GM19467 (cell line): ENCODE data around the gene GPAM.
A peak's percentile ranks its signal among the peaks of the same experiment; 100 is the strongest.
"Not testable (repeated sequence)": the region's sequence is repeated elsewhere in the genome, so short reads cannot be mapped to it uniquely, and the experiment has no call there.

Source experiments
- ATAC-seq: cut with Tn5 transposase; IDR thresholded peaks from one replicate; pipeline ENCODE4 v1.9.1; 2021; ENCODE audit warnings: mild to moderate bottlenecking, moderate library complexity; ENCODE audit not compliant: unreplicated experiment

GPAM gene

DNA sequence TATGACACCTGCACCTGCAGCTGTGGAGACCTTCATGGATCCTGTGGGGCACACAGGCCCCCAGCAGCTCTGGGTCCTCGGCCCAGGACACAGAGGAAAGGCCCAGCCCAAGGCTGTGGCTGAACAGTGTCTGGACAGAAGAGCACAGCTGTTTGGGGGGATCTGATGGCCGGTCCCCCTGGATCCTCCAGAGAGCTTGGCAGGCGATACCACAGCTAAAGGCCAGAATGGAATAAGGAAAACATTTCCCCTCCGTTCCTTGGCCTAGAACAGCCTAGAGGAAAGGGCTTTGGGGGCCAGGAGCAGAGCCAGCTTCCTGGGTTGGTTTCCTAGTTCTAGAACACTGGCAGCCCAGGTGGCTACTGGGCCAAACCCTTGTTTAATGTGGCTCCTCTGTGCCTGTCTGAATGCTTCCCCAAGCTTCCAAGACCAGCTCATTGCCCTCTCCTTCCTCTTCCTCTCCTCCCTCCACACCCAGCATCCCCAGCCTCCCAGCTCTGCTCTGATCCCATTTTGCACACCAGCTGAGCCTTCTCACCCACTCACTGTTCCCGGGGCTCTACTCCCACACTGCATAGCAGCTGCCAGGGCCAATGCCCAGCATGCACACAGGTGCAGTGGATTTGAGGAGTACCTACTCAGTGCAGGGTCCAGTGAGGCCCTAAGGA lies 46.9 kb downstream of the GPAM start:
- no peak for ATAC-seq

DNA sequence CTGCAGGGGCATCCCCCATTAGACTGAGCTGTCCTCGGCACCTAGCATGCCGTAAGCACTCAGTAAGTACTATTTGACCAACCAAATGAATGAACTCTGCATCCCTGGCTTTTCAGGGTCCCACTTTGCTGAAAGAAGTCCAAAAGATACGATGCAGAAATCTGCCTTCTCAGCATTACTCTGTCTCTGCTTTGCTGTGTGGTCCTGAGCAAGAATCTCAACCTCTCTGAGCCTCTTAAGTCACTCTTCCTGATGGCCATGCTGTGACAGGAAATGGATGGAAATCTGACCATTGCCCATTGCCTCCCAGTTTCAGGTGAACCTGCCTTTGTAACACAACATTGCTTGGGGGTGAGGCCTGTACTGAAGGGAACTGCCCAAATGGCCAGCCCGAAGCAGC lies 48.0 kb downstream of the GPAM start:
- no peak for ATAC-seq

GRCh38 chr10:112132435-112132834 lies 51.1 kb downstream of the GPAM start:
- ATAC-seq: no peak

- ATAC-seq: no peak
Measured at GRCh38 chr10:112131996-112132395, 51.6 kb downstream of the GPAM start.

- ATAC-seq: no peak
Measured at GRCh38 chr10:112131346-112131745, 52.2 kb downstream of the GPAM start.

DNA sequence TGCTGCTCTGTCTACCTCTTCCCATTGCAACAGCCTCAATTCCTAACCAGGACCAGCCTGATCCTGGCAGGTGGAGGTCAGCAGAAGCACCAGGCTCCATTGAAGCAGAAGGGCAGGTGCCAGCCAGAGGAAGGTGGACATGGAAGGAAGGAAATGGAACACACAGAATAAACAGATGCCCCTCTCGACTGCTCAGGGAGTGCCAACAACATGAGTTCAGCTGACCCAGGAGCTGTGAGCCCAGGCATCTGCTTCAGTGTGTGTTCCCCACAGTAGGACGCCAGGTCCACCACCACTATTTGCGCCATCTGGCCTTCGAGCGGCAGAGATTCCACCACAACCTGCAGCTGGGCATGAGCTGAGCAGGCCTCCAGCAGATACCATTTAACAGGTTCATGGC lies 56.7 kb downstream of the GPAM start:
- ATAC-seq: no peak

DNA sequence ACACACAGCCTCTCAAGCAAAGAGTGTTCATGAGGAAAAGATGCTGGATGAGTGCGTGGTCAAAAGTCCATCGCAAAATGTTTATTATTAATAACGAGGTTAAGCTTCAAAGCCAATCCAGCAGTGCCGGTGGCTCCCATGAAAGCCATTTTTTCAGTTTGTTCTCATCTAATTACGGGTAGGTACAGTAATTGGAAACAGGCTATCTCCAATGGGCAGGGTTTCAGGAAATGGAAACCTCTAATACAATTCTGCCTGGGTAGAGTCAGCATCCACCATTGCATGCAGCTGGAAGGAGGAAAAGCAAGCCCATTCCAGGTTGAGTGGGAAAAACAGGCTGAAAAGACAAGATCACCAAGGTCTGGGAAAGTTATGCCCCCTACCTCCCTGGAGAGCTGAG lies 57.4 kb downstream of the GPAM start:
- ATAC-seq: no peak

DNA sequence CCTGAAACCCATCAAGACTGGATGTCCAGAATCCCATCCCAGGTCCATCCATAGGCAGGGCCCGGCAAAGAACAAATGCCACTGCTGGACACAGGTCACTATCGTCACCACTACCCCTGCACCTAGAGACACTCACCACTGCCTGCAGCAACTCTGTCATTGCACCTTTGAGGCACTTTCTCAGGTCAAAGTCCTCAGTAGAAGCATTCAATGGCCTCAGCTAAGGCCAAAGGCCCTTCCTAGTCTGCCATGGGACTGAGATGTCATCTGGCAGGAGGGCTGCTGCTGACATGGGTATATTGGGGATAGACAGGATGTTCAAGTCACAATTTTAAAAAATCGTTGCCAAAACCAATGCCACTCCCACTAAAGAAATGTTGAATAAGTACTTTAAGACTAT lies 58.7 kb downstream of the GPAM start:
- ATAC-seq: no peak

DNA sequence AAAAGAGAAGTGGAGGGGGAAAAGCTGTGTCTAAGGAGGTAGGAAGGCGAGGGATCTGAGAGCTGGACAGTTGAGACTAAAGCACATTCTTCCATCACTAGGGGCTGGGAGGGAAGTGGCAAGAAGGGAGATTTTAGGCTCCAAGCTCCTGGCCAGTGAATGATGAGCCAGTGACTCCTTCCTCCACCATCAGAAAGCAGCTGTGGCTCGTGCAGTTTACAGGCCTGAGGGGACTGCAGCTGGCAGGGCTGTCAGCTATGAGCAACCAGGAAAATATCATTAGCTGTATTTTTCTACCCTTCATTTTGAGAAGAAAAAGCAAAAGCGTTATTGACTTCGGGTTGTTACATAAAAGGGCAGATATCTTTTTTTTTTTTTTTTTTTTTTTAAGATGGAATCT lies 60.7 kb downstream of the GPAM start:
- ATAC-seq: no peak

- ATAC-seq: no peak
Measured at GRCh38 chr10:112120491-112120890, 63.1 kb downstream of the GPAM start.

- peak; percentile 80 for ATAC-seq
Measured at GRCh38 chr10:112115781-112116385, 67.7 kb downstream of the GPAM start.

- ATAC-seq: not testable (repeated sequence)
Measured at GRCh38 chr10:112109779-112110178, 73.8 kb downstream of the GPAM start.
